HG03175 (cell line): ENCODE results near the gene ALOX5AP.

ENCODE experiments used
- ATAC-seq: cut with Tn5 transposase; IDR thresholded peaks from one replicate; pipeline ENCODE4 v1.9.1; 2021; ENCODE audit warnings: mild to moderate bottlenecking, moderate library complexity; ENCODE audit not compliant: unreplicated experiment

ALOX5AP gene

GRCh38 chr13:30735025-30735871 lies at the start of gene ALOX5AP:
ALOX5AP (plus strand) TSS chr13:30735543; CDS start chr13:30735606, 63 bp downstream.
- peak; percentile 77 for ATAC-seq

GRCh38 chr13:30685987-30686386 lies 49.4 kb upstream of the ALOX5AP start:
- no peak for ATAC-seq

- ATAC-seq = no peak
These were observed 47.7 kb upstream of the ALOX5AP start for GRCh38 chr13:30687601-30688000.

GRCh38 chr13:30689752-30690151 lies 45.6 kb upstream of the ALOX5AP start:
- no peak for ATAC-seq

GRCh38 chr13:30690282-30691188 lies 44.8 kb upstream of the ALOX5AP start:
- ATAC-seq = peak; percentile 69

- ATAC-seq = no peak
These were observed 43.2 kb upstream of the ALOX5AP start for GRCh38 chr13:30692113-30692512.

GRCh38 chr13:30696278-30697176 lies 38.8 kb upstream of the ALOX5AP start:
- no peak for ATAC-seq

- ATAC-seq = no peak
These were observed 38.0 kb upstream of the ALOX5AP start for GRCh38 chr13:30697177-30697953.

- ATAC-seq = no peak
These were observed 37.3 kb upstream of the ALOX5AP start for GRCh38 chr13:30697996-30698401.

GRCh38 chr13:30698488-30699005 lies 36.8 kb upstream of the ALOX5AP start:
- ATAC-seq = no peak

- no peak for ATAC-seq
These were observed 35.0 kb upstream of the ALOX5AP start for GRCh38 chr13:30700364-30700763.

GRCh38 chr13:30702006-30702405 lies 33.3 kb upstream of the ALOX5AP start:
- ATAC-seq = no peak

- no peak for ATAC-seq
These were observed 30.7 kb upstream of the ALOX5AP start for GRCh38 chr13:30704596-30704995.

- ATAC-seq = no peak
These were observed 29.7 kb upstream of the ALOX5AP start for GRCh38 chr13:30705680-30706079.

GRCh38 chr13:30708541-30708940 lies 26.8 kb upstream of the ALOX5AP start:
- no peak for ATAC-seq

GRCh38 chr13:30710442-30710841 lies 24.9 kb upstream of the ALOX5AP start:
- ATAC-seq = no peak

- ATAC-seq = no peak
These were observed 24.0 kb upstream of the ALOX5AP start for GRCh38 chr13:30711375-30711774.

GRCh38 chr13:30711837-30712236 lies 23.5 kb upstream of the ALOX5AP start:
- ATAC-seq = no peak
